HepG2 (cell line): ENCODE data around the gene OGFR. TPM values are rescaled to one million over a fixed set of nuclear protein-coding genes. Genes with fewer than 3 reads are reported as not detected.

Experiments
- ARNT2 ChIP-seq: sonication (generic); formaldehyde crosslinking; IDR thresholded peaks from 2 replicates; pipeline ENCODE4 v1.8.0; 2022; ENCODE audit warnings: mild to moderate bottlenecking, low read depth, missing genetic modification reagents, moderate library complexity
- EEA1 ChIP-seq: sonication (generic); formaldehyde crosslinking; IDR thresholded peaks from 2 replicates; pipeline ENCODE4 v1.5.1; 2020; ENCODE audit warnings: mild to moderate bottlenecking, missing genetic modification reagents, borderline replicate concordance
- GPN1 ChIP-seq: sonication (generic); formaldehyde crosslinking; IDR thresholded peaks from 2 replicates; pipeline ENCODE4 v1.5.1; 2020; ENCODE audit warnings: missing genetic modification reagents, borderline replicate concordance
- KAT2B ChIP-seq: fragments of 150-350 bp; IDR thresholded peaks from 2 replicates; pipeline ENCODE4 v1.6.1; 2014; ENCODE audit warnings: low read depth, low read length, borderline replicate concordance
- KLF13 ChIP-seq: sonication (generic); formaldehyde crosslinking; IDR thresholded peaks from 2 replicates; pipeline ENCODE4 v1.4.0; 2020; ENCODE audit warnings: mild to moderate bottlenecking, missing genetic modification reagents
- MTA3 ChIP-seq: sonication (generic); formaldehyde crosslinking; IDR thresholded peaks from 2 replicates; pipeline ENCODE4 v1.4.0; 2020; ENCODE audit warnings: missing genetic modification reagents
- MXD3 ChIP-seq: IDR thresholded peaks from 2 replicates; pipeline ENCODE4 v1.6.1; 2016; ENCODE audit warnings: mild to moderate bottlenecking, missing biosample characterization, missing genetic modification reagents
- NFE2 ChIP-seq: sonication (generic); formaldehyde crosslinking; IDR thresholded peaks from 2 replicates; pipeline ENCODE4 v1.4.0; 2020; ENCODE audit warnings: missing genetic modification reagents
- NKX3-1 ChIP-seq: sonication (generic); formaldehyde crosslinking; IDR thresholded peaks from 2 replicates; pipeline ENCODE4 v1.5.0; 2020; ENCODE audit warnings: missing genetic modification reagents
- RCOR2 ChIP-seq: IDR thresholded peaks from 2 replicates; pipeline ENCODE4 v1.6.1; 2016; ENCODE audit warnings: missing biosample characterization, missing genetic modification reagents
- SKIL ChIP-seq: sonication (generic); formaldehyde crosslinking; IDR thresholded peaks from 2 replicates; pipeline ENCODE4 v1.8.0; 2022; ENCODE audit warnings: missing genetic modification reagents, mild to moderate bottlenecking, moderate library complexity, borderline replicate concordance
- TCF7 ChIP-seq: sonication (generic); IDR thresholded peaks from 2 replicates; pipeline ENCODE4 v1.6.1; 2016; ENCODE audit warnings: antibody characterized with exemption, low read depth
- ZMYM3 ChIP-seq: sonication (generic); formaldehyde crosslinking; IDR thresholded peaks from 2 replicates; pipeline ENCODE4 v1.5.1; 2020; ENCODE audit warnings: mild to moderate bottlenecking, missing genetic modification reagents
- ZNF20 ChIP-seq: sonication (generic); formaldehyde crosslinking; IDR thresholded peaks from 2 replicates; pipeline ENCODE4 v1.4.0; 2020; ENCODE audit warnings: mild to moderate bottlenecking, moderate library complexity, missing genetic modification reagents
- ZNF432 ChIP-seq: sonication (generic); formaldehyde crosslinking; IDR thresholded peaks from 2 replicates; pipeline ENCODE4 v1.5.0; 2020; ENCODE audit warnings: missing genetic modification reagents, mild to moderate bottlenecking, borderline replicate concordance
- ZNF468 ChIP-seq: sonication (generic); formaldehyde crosslinking; IDR thresholded peaks from 2 replicates; pipeline ENCODE4 v1.8.0; 2022; ENCODE audit warnings: mild to moderate bottlenecking, moderate library complexity, missing genetic modification reagents
- ZNF781 ChIP-seq: sonication (generic); formaldehyde crosslinking; IDR thresholded peaks from 2 replicates; pipeline ENCODE4 v1.5.1; 2020; ENCODE audit warnings: borderline replicate concordance, mild to moderate bottlenecking, missing genetic modification reagents; ENCODE audit errors: not compliant biosample characterization
- polyA plus RNA-seq, 8 experiments: library from polyadenylated mRNA; depleted of rRNA in 3 of 8; stranded (reverse) in 7 of 8; unstranded in 1 of 8; fragments of >200 nt; fragmentation: Illumina TruSeq in 4 of 8; extraction: Trizol in 4 of 8; gene quantifications; 2 replicates each; pipeline versions ENCODE4 v1.2.1 to v1.2.3, GENCODE V29; 2011 to 2016; ENCODE audit warnings: low read depth in 4 of 8, missing spikeins in 1 of 8, mixed read lengths in 1 of 8; ENCODE audit not compliant: insufficient read depth in 1 of 8
- total RNA-seq, 5 experiments: library from RNA; depleted of rRNA; stranded (reverse); fragments of >200 nt; fragmentation: Illumina TruSeq; extraction: Trizol; gene quantifications; 2 replicates each; pipeline ENCODE4 v1.2.3, GENCODE V29; 2016; ENCODE audit warnings: low read depth in 1 of 5
- TF ChIP-seq, protein P1 (sequence below): sonication (generic); formaldehyde crosslinking; IDR thresholded peaks from 2 replicates; pipeline ENCODE4 v1.8.0; 2022; ENCODE audit warnings: mild to moderate bottlenecking, missing genetic modification reagents, borderline replicate concordance
- TF ChIP-seq, protein P2 (sequence below): sonication (generic); formaldehyde crosslinking; IDR thresholded peaks from 2 replicates; pipeline ENCODE4 v1.4.0; 2020; ENCODE audit warnings: low read depth, mild to moderate bottlenecking, missing genetic modification reagents
- TF ChIP-seq, protein P3 (sequence below): sonication (generic); formaldehyde crosslinking; IDR thresholded peaks from 2 replicates; pipeline ENCODE4 v1.5.0; 2020; ENCODE audit warnings: mild to moderate bottlenecking, missing genetic modification reagents
- TF ChIP-seq, protein P4 (sequence below): sonication (generic); formaldehyde crosslinking; IDR thresholded peaks from 2 replicates; pipeline ENCODE4 v1.8.0; 2022; ENCODE audit warnings: mild to moderate bottlenecking, missing genetic modification reagents, moderate library complexity

The OGFR gene
- total and polyA plus RNA-seq, 2 of the 13 experiments (the other 11 are each of a cell fraction or from before 2014, with no cell fraction given) = 47.7 to 81.8 TPM

- TF ChIP-seq, protein P1, sequence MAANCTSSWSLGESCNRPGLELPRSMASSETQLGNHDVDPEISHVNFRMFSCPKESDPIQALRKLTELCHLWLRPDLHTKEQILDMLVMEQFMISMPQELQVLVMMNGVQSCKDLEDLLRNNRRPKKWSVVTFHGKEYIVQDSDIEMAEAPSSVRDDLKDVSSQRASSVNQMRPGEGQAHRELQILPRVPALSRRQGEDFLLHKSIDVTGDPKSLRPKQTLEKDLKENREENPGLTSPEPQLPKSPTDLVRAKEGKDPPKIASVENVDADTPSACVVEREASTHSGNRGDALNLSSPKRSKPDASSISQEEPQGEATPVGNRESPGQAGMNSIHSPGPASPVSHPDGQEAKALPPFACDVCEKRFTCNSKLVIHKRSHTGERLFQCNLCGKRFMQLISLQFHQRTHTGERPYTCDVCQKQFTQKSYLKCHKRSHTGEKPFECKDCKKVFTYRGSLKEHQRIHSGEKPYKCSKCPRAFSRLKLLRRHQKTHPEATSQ (CRISPR knock-in tag) = no peak
- peak; percentile 91 for TF ChIP-seq ZNF781 (CRISPR knock-in tag)
- no peak for TF ChIP-seq ZNF432 (CRISPR knock-in tag)
- no peak for TF ChIP-seq TCF7
- TF ChIP-seq GPN1 (CRISPR knock-in tag) = no peak
- TF ChIP-seq MXD3 (CRISPR knock-in tag) = peak; percentile 83
- TF ChIP-seq NKX3-1 (CRISPR knock-in tag) = no peak
- TF ChIP-seq KAT2B = no peak
- peak; percentile 65; the same call in 1 of the 2 replicates for TF ChIP-seq ZMYM3
- TF ChIP-seq, protein P2, sequence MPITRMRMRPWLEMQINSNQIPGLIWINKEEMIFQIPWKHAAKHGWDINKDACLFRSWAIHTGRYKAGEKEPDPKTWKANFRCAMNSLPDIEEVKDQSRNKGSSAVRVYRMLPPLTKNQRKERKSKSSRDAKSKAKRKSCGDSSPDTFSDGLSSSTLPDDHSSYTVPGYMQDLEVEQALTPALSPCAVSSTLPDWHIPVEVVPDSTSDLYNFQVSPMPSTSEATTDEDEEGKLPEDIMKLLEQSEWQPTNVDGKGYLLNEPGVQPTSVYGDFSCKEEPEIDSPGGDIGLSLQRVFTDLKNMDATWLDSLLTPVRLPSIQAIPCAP (CRISPR knock-in tag) = no peak
- TF ChIP-seq SKIL = 0 out of 2 replicates have a peak, but pooled peaks have one; percentile 10
- TF ChIP-seq ZNF468 (CRISPR knock-in tag) = no peak
- TF ChIP-seq, protein P3, sequence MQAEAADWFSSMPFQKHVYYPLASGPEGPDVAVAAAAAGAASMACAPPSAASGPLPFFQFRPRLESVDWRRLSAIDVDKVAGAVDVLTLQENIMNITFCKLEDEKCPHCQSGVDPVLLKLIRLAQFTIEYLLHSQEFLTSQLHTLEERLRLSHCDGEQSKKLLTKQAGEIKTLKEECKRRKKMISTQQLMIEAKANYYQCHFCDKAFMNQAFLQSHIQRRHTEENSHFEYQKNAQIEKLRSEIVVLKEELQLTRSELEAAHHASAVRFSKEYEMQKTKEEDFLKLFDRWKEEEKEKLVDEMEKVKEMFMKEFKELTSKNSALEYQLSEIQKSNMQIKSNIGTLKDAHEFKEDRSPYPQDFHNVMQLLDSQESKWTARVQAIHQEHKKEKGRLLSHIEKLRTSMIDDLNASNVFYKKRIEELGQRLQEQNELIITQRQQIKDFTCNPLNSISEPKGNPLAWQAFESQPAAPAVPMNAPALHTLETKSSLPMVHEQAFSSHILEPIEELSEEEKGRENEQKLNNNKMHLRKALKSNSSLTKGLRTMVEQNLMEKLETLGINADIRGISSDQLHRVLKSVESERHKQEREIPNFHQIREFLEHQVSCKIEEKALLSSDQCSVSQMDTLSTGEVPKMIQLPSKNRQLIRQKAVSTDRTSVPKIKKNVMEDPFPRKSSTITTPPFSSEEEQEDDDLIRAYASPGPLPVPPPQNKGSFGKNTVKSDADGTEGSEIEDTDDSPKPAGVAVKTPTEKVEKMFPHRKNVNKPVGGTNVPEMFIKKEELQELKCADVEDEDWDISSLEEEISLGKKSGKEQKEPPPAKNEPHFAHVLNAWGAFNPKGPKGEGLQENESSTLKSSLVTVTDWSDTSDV (CRISPR knock-in tag) = no peak
- no peak for TF ChIP-seq MTA3 (CRISPR knock-in tag)
- no peak for TF ChIP-seq KLF13
- TF ChIP-seq, protein P4, sequence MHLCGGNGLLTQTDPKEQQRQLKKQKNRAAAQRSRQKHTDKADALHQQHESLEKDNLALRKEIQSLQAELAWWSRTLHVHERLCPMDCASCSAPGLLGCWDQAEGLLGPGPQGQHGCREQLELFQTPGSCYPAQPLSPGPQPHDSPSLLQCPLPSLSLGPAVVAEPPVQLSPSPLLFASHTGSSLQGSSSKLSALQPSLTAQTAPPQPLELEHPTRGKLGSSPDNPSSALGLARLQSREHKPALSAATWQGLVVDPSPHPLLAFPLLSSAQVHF = no peak
- peak; percentile 55; the same call in 1 of the 2 replicates for TF ChIP-seq RCOR2
- TF ChIP-seq NFE2 (CRISPR knock-in tag) = no peak
- peak; percentile 52 for TF ChIP-seq ARNT2
- TF ChIP-seq EEA1 (CRISPR knock-in tag) = no peak; the same call in 1 of the 2 replicates
- no peak for TF ChIP-seq ZNF20 (CRISPR knock-in tag)
Measured at GRCh38 chr20:62791301-62792181, 13.1 kb upstream of the OGFR start (continued).
